ENCODE data around the gene GFOD2.

DNA sequence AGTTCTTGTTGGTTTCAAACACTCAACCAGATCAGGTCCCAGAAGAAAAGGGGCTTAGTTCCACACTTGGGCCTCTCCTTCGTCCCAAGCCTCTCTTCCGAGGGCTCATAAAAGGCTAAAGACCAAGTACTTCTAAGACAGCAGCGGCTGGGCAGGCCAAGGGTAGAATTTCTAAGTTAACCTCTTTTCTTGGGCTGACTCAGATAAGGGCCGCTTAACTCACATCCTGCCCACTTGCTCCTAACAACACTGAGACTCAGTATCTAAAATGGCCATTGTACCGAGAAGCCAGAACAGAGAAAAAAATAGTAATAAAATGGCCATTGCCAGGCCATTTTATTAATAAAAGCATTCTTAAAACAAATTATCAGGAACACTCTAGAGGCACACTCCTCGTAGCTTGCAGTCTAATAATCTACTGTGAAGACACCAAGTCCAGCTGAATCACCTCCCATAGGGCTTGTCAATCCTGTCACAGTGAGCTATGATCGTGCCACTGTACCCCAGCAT lies 45.1 kb upstream of the GFOD2 start:
- TF ChIP-seq, protein P1, sequence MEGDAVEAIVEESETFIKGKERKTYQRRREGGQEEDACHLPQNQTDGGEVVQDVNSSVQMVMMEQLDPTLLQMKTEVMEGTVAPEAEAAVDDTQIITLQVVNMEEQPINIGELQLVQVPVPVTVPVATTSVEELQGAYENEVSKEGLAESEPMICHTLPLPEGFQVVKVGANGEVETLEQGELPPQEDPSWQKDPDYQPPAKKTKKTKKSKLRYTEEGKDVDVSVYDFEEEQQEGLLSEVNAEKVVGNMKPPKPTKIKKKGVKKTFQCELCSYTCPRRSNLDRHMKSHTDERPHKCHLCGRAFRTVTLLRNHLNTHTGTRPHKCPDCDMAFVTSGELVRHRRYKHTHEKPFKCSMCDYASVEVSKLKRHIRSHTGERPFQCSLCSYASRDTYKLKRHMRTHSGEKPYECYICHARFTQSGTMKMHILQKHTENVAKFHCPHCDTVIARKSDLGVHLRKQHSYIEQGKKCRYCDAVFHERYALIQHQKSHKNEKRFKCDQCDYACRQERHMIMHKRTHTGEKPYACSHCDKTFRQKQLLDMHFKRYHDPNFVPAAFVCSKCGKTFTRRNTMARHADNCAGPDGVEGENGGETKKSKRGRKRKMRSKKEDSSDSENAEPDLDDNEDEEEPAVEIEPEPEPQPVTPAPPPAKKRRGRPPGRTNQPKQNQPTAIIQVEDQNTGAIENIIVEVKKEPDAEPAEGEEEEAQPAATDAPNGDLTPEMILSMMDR (conservative IDR thresholded peaks at IDR 0.05; ENCODE audit: low read depth in 2 of 2): no peak
- TF ChIP-seq EZH2phosphoT487 (IDR thresholded peaks at IDR 0.05; ENCODE audit: unreplicated experiment): no peak
- TF ChIP-seq EZH2 (IDR thresholded peaks at IDR 0.05; ENCODE audit: low read depth, unreplicated experiment): no peak
- no peak for TF ChIP-seq POLR2AphosphoS5 (IDR thresholded peaks at IDR 0.05; ENCODE audit: low read depth)
- no peak for TF ChIP-seq CREB1 (CRISPR knock-in tag; IDR thresholded peaks at IDR 0.05; ENCODE audit: low read depth)
- TF ChIP-seq, protein P2, sequence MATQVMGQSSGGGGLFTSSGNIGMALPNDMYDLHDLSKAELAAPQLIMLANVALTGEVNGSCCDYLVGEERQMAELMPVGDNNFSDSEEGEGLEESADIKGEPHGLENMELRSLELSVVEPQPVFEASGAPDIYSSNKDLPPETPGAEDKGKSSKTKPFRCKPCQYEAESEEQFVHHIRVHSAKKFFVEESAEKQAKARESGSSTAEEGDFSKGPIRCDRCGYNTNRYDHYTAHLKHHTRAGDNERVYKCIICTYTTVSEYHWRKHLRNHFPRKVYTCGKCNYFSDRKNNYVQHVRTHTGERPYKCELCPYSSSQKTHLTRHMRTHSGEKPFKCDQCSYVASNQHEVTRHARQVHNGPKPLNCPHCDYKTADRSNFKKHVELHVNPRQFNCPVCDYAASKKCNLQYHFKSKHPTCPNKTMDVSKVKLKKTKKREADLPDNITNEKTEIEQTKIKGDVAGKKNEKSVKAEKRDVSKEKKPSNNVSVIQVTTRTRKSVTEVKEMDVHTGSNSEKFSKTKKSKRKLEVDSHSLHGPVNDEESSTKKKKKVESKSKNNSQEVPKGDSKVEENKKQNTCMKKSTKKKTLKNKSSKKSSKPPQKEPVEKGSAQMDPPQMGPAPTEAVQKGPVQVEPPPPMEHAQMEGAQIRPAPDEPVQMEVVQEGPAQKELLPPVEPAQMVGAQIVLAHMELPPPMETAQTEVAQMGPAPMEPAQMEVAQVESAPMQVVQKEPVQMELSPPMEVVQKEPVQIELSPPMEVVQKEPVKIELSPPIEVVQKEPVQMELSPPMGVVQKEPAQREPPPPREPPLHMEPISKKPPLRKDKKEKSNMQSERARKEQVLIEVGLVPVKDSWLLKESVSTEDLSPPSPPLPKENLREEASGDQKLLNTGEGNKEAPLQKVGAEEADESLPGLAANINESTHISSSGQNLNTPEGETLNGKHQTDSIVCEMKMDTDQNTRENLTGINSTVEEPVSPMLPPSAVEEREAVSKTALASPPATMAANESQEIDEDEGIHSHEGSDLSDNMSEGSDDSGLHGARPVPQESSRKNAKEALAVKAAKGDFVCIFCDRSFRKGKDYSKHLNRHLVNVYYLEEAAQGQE (IDR thresholded peaks at IDR 0.05; ENCODE audit: unreplicated experiment): no peak
- TF ChIP-seq JUNB (IDR thresholded peaks at IDR 0.05; ENCODE audit: unreplicated experiment): no peak
- TF ChIP-seq ZNF114 (CRISPR knock-in tag; IDR thresholded peaks at IDR 0.05): no peak

Data from GM23338 (cell line).